Activated CD8-positive, alpha-beta T cell treated with anti-CD3 and anti-CD28 coated beads for 36 hours (primary cell): ENCODE results near the gene PDGFB. TPM values are rescaled to one million over a fixed set of nuclear protein-coding genes. Genes with fewer than 3 reads are reported as not detected.

Experiments
- ATAC-seq: fragments of 200-7000 bp; cut with Tn5 transposase; one replicate; pipeline ENCODE4 v1.10.0; 2021; ENCODE audit warnings: mild to moderate bottlenecking, moderate library complexity
- CTCF ChIA-PET: fragments of 350-600 bp; sonication (Branson Sonifier 250); formaldehyde crosslinking; loops from one replicate; lab custom pipeline; 2021; ENCODE audit warnings: antibody characterized with exemption; lab: Charles Lee
- POLR2A ChIA-PET: fragments of 350-600 bp; sonication (Branson Sonifier 250); formaldehyde crosslinking; loops from one replicate; lab custom pipeline; 2021; ENCODE audit warnings: antibody characterized with exemption; lab: Charles Lee
- DNase-seq: peaks from one replicate; pipeline ENCODE4 v3.0.0-alpha.2; 2020
- H3K27ac Mint-ChIP-seq: one replicate; pipeline ENCODE4 v1.8.0; 2021; ENCODE audit warnings: mild to moderate bottlenecking, mixed read lengths
- H3K27me3 Mint-ChIP-seq: one replicate; pipeline ENCODE4 v1.8.0; 2021; ENCODE audit warnings: mixed read lengths
- H3K36me3 Mint-ChIP-seq: one replicate; pipeline ENCODE4 v1.8.0; 2021; ENCODE audit warnings: low read depth, mixed read lengths
- H3K4me1 Mint-ChIP-seq: one replicate; pipeline ENCODE4 v1.8.0; 2021; ENCODE audit warnings: low read depth, mixed read lengths
- H3K4me3 Mint-ChIP-seq: one replicate; pipeline ENCODE4 v1.8.0; 2021; ENCODE audit warnings: mild to moderate bottlenecking, moderate library complexity, mixed read lengths
- H3K9me3 Mint-ChIP-seq: one replicate; pipeline ENCODE4 v1.8.0; 2021; ENCODE audit warnings: mixed read lengths
- intact Hi-C: fragments of 100-400 bp; cut with micrococcal nuclease; formaldehyde crosslinking; loops from one replicate; pipeline ENCODE4 v1.10.0; 2022
- total RNA-seq, 2 experiments: library from RNA; stranded (reverse); gene quantifications; one replicate each; pipeline ENCODE4 v1.2.3, GENCODE V29; 2021
- TF ChIP-seq, protein P1 (sequence below): fragments of 200-600 bp; IDR thresholded peaks from one replicate; pipeline ENCODE4 v1.8.0; 2022; ENCODE audit warnings: antibody characterized with exemption, mild to moderate bottlenecking

PDGFB gene
- total RNA-seq, 2 experiments from 2014 or later, result 1.7 to 3.0 TPM

DNA sequence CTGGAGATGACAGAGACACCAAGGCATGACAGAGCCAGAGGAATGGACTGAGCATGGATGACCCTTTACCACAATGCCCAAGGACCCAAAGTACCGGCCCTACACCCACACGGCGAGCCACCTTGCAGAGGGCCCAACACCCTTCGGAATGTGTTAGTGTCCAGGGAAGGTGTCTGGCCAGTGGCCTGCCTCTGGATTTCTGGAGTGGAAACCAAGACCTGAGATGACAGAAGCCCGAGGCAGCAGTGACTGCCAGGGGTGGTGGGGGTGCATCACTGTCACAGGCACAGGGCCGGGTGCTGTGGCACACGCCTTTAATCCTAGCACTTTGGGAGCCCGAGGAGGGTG, 28.7 kb downstream of the PDGFB start:
- intact Hi-C loops, result no loop called here
- no peaks in the 10 kb centered on the region for H3K36me3 Mint-ChIP-seq
- H3K9me3 Mint-ChIP-seq, result peaks cover 3% of the 10 kb centered on the region
- ATAC-seq, result no peak
- CTCF ChIA-PET, result interaction anchor here (0.7 to 4.6 kb wide), 16 partner anchors 7 to 209 kb away, joined by 3 to 25 read pairs (median 5); partner anchors contain the start of gene RPL3
- TF ChIP-seq, protein P1, sequence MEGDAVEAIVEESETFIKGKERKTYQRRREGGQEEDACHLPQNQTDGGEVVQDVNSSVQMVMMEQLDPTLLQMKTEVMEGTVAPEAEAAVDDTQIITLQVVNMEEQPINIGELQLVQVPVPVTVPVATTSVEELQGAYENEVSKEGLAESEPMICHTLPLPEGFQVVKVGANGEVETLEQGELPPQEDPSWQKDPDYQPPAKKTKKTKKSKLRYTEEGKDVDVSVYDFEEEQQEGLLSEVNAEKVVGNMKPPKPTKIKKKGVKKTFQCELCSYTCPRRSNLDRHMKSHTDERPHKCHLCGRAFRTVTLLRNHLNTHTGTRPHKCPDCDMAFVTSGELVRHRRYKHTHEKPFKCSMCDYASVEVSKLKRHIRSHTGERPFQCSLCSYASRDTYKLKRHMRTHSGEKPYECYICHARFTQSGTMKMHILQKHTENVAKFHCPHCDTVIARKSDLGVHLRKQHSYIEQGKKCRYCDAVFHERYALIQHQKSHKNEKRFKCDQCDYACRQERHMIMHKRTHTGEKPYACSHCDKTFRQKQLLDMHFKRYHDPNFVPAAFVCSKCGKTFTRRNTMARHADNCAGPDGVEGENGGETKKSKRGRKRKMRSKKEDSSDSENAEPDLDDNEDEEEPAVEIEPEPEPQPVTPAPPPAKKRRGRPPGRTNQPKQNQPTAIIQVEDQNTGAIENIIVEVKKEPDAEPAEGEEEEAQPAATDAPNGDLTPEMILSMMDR, result peak; percentile 30
- H3K4me3 Mint-ChIP-seq, result no peak overlapping the region
- peaks cover 20% of the 10 kb centered on the region for H3K27me3 Mint-ChIP-seq
- no peak overlapping the region for H3K27ac Mint-ChIP-seq
- no peak for DNase-seq
- H3K4me1 Mint-ChIP-seq, result peaks cover 8% of the 10 kb centered on the region
- POLR2A ChIA-PET, result no interaction called here

DNA sequence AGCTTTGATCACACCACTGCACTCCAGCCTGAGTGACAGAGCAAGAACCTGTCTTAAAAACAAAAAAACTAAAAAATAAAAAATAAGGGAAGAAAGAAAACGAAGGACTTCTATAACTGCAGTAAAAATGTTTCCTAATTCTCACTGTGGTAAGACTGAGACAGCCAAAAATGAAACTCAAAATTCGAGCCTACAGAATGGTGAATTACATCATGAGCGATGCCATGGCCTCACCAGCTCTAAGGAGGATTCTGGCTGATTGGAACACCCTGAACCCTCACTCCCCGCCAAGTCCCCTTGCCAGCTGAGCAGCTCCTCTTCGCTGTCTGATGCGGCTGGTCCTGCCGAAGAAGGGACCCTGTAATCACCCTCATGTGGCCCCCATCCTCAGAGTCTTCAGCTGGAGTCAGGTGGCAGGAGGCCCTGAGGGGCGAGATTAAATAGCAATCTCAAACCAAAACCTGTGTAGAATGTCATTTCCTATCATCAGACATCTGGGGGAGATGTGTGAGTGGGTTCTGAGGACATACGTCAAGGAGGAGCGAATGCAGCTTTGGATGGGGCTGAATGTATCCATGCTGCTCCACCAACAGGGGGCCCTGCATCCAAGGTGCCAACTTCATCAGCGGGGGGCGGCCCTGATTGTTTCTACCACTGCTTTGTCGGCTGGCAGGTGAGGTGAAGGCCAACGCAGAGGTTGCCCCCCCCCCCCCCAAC, 29.2 kb downstream of the PDGFB start:
- ChIA-PET POLR2A (interaction anchor here (0.6 to 1.7 kb wide), 2 partner anchors 50 to 96 kb away, joined by 3 to 4 read pairs; no protein-coding TSS in a partner anchor), CTCF (interaction anchor here (0.7 to 4.6 kb wide), 20 partner anchors 8 to 208 kb away, joined by 3 to 25 read pairs (median 4); partner anchors contain the start of gene RPL3)
- intact Hi-C loops, result no loop called here
- Mint-ChIP-seq H3K4me1 (peaks cover 6% of the 10 kb centered on the region), H3K36me3 (no peaks in the 10 kb centered on the region), H3K27me3 (peaks cover 20% of the 10 kb centered on the region), H3K9me3 (peaks cover 3% of the 10 kb centered on the region), H3K27ac (no peak overlapping the region), H3K4me3 (no peak overlapping the region)
- TF ChIP-seq, protein P1, result peak; percentile 47
- DNase-seq, result peak; percentile 58
- peak; percentile 93 for ATAC-seq

DNA sequence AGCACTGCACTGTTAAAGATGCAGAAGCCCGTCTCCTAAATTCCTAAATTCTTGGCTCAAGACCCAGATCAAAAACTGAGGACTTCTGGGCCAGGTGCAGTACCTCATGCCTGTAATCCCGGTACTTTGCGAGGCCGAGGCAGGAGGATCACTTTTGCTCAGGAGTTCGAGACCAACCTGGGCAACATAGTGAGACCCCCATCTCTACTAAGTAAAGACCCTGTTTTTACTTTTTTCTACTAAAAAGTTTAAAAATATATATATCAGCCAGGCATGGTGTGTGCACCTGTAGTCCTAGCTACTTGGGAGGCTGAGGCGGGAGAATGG, 29.7 kb downstream of the PDGFB start:
- H3K27me3 Mint-ChIP-seq, result peaks cover 20% of the 10 kb centered on the region
- POLR2A ChIA-PET, result interaction anchor here (0.6 to 1.7 kb wide), 2 partner anchors 51 to 97 kb away, joined by 3 to 4 read pairs; no protein-coding TSS in a partner anchor
- intact Hi-C loops, result no loop called here
- peaks cover 3% of the 10 kb centered on the region for H3K9me3 Mint-ChIP-seq
- no peak for ATAC-seq
- no peak overlapping the region for H3K4me3 Mint-ChIP-seq
- no peak for DNase-seq
- no peak overlapping the region for H3K27ac Mint-ChIP-seq
- CTCF ChIA-PET, result interaction anchor here (0.7 to 4.6 kb wide), 18 partner anchors 8 to 208 kb away, joined by 3 to 25 read pairs (median 4); partner anchors contain the start of gene RPL3
- no peaks in the 10 kb centered on the region for H3K36me3 Mint-ChIP-seq
- H3K4me1 Mint-ChIP-seq, result peaks cover 6% of the 10 kb centered on the region
- TF ChIP-seq, protein P1, result no peak

DNA sequence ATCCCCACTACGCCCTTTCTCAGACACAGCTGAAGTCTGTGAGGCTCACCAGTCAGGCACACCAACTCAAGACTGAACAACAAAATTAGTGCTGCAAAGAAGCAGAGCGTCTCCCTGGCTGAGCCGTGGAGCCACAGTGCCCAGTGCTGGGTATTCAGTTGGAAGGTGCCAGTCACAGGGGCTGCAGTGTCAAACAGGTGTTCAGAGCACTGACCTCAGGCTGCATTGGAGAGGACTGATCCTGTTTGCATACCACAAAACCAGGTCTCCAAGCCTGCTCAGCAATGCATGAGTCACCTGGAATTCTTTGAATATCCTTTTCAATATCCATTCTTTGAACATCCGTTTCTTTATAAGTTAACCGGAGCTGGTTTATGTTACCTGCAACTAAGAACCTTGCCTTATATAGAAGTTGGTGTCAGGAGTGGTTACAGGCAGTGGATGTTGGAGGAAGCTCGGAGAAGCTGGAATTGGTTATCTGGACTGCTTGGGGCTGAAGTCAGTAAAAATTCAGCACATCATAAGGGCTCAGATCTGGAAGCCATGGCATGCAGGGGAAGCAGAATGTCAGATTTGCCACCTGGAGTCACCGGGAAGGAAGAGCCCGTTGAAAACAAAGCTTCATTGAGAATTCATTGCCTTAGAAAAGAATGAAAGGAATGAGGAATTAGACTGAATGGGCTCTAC, 30.3 kb downstream of the PDGFB start:
- H3K27ac Mint-ChIP-seq, result no peak overlapping the region
- TF ChIP-seq, protein P1, result no peak
- H3K4me3 Mint-ChIP-seq, result no peak overlapping the region
- intact Hi-C loops, result no loop called here
- ATAC-seq, result no peak
- ChIA-PET POLR2A (interaction anchor here (1.7 kb wide), 1 partner anchor 97 kb away, joined by 4 read pairs; no protein-coding TSS in a partner anchor), CTCF (interaction anchor here (1.1 to 4.6 kb wide), 9 partner anchors 9 to 103 kb away, joined by 3 to 25 read pairs (median 8); partner anchors contain the start of gene RPL3)
- peaks cover 3% of the 10 kb centered on the region for H3K9me3 Mint-ChIP-seq
- peaks cover 6% of the 10 kb centered on the region for H3K4me1 Mint-ChIP-seq
- DNase-seq, result no peak
- H3K27me3 Mint-ChIP-seq, result peaks cover 20% of the 10 kb centered on the region
- no peaks in the 10 kb centered on the region for H3K36me3 Mint-ChIP-seq
